ENCODE results near the gene TERT.
"Not testable (repeated sequence)": the region's sequence is repeated elsewhere in the genome, so short reads cannot be mapped to it uniquely, and the experiment has no call there.

The TERT gene

DNA sequence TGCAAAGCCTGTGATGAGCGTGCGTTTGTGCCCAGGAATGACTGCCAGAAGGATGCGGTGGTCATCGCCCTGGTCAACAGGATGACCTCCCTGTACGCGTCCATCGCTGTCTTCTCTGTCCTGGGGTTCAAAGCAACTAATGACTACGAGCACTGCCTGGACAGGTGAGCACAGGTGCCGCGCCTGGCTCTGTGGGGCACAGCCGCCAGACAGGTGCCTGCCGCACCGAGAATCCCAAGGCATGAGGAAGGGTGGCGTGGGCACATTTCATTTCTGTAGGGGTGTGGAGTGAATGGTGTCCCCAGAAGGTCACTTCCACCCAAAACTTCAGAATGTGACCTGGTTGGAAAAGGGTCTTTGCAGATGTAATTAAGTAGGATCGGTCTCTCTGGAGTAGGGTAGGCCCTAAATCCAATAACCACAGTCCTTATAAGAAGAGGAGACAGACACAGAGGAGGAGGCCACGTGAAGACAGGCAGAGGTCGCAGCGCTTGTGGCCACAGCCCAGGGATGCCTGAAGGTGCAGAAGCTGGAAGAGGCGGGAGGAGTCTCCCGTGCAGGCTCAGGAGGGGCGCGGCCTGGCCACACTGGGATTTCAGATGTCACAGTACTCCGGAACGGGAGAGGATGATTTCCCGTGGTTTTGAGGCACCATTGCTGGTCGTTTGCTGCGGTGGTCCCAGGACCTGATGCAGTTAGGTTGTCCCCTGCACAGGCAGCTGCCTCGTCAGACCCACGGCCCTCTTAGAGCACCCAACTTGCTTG is 54.2 kb downstream of the TERT start:
- no peak for DNase-seq (ENCODE audit: low spot score)

DNA sequence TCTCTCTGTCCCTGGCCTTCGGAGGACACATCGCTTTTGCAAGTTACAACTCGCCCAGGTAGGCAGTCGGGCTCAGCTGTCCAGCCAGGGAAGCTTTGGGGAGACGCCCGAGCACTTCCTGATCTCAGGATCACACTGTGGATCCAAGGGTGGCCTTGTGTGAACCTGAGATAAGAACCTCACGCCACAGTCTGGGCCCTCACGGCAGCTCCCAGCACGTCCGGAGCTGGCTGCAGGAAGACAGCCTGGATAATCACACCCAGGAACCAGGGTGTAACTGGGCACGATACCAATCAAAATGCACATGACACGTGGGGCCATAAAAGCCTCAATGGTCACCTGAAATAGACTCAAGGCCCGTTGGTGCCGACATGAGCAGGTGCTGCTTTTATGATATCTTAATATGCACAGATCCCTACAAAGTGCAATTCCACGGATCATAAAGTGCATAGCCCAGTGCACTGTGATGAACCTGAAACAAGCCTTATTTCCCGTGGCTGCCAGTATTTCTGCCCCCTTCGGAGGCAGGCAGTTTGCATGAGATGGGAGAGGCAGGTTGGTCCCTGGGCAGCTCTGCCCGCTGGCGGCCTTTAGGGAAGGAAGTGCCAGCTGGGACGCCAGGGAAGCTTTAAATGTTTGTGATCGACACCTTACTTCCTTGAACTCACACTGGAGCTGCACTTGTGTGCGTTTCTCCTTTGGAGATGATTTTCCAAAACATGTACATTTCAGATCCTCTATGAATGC is 55.2 kb downstream of the TERT start:
- no peak for DNase-seq (ENCODE audit: low spot score)

DNA sequence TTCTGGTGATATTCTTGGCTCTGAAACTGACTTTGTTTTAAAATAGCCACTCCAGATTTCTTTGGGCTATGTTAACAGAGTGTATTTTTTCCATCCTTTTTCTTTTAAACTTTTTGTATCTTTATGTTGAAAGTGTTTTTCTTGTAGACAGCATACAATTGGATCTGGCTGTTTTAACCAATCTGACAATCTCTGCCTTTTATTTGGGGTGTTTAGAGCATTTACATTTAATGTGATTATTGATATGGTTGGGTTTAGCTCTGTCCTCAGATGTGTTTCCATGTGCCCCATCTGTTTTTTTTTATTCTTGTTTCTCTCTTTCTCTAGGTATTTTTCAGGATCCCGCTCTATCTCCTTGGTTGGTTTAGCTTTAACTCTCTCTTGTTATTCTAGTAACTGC is 59.0 kb downstream of the TERT start:
- DNase-seq (ENCODE audit: low spot score), result no peak

DNA sequence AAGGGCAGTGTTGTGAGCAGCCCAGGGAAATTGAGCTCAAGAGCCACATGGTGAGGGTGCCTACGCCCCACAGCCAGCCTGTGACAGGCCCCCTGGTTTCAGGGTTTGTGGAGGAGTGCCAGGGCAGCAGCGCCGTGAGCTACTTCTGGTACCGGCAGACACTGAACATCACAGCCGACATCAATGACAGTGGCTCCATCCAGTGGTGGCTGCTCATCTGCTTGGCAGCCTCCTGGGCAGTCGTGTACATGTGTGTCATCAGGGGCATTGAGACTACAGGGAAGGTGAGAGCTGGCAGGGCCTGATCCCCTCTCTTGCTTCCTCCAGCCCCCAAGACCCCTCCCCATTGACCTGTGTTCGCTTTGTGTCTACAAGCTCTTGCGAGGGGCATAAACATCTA is 59.5 kb downstream of the TERT start:
- DNase-seq (ENCODE audit: low spot score), result no peak

DNA sequence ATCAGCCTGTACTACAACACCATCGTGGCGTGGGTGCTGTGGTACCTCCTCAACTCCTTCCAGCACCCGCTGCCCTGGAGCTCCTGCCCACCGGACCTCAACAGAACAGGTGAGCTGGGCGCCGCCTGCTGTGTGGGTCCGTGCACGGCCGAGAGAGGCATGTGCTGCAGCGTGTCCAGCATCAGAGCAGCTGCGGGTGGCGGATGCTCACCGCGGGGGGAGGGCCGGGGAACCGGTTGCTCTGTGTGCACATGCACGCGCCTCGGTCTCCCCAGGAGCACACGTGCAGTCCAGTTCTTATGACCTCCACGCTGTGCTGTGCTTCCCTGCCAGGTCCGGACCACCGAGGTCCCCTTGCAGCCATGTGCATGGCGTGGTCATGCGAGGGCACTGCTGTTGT is 62.1 kb downstream of the TERT start:
- DNase-seq (ENCODE audit: low spot score), result no peak

DNA sequence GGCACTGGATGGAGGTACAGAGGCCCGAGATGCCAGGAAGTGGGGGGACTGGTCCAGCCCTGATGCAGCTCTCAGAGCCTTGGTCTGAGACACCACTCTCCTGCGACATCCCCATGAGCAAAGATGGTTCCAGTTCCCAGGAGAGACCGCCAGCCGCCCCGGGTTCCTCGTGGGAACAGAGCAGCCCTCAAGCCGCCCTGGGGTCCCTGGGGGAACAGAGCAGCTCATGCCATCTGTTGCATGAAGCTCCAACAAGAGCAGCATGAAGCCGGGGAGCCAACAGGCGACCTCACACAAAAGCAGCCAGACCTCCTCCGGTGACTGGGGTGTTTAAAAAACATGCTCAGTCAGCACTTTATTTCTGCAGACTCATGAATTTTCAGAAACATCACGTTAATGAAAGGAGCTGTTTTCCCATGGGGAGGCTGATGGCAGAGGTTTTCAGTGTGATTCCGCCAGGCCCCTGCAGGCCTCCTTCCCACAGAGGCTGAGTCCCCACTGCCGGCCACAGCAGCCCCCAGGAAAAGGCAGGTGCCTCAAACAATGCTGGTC is 63.4 kb downstream of the TERT start:
- no peak for DNase-seq (ENCODE audit: low spot score)

DNA sequence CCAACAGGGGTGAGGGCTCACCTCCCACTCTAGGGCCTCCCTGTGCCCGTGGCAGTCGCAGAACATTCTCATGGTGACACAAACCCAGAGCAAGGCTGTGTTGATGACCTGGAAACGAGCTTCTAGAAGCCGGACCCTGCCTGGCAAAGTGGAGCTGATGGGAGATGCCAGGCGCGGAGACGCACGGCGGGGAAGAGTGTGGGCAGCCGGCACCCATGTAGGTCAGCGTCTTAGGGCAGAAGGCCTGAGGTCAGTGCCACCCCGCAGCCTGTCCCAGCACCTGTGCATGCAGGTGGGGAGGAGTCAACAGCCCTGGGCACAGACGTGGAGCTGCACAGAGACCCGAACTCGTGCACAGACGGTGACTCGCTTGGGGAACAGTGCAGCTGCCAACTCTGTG is 64.3 kb downstream of the TERT start:
- DNase-seq (ENCODE audit: low spot score), result no peak

DNA sequence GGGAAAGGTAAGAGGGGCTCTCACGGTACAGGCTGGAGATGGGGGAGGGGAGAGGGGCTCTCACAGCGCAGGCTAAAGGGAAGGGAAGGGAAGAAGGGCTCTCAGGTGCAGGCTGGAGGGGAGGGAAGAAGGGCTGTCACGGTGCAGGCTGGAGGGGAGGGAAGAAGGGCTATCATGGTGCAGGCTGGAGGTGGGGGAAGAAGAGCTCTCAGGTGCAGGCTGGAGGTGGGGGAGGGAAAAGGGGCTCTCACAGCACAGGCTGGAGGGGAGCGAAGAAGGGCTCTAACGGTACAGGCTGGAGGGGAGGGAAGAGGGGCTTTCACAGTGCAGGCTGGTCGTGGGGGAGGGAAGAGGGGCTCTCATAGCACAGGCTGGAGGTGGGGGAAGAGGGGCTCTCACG is 65.0 kb downstream of the TERT start:
- no peak for DNase-seq (ENCODE audit: low spot score)

DNA sequence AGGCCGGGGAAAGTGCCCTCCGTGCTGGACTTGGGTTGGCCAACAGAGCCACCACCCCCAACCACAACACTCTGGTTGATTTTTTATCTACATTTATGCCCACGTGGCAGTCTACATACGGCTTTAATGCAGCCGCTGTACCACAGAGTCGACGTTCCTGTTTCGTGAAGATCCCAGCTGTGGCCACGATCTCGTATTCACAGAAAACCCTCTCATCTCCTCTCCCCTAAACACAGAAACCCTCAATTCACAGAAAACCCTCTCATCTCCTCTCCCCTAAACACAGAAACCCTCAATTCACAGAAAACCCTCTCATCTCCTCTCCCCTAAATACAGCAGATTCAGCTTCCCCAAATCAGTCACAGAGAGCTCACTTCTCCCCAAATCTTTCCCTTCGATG is 65.8 kb downstream of the TERT start:
- DNase-seq (ENCODE audit: low spot score), result not testable (repeated sequence)

DNA sequence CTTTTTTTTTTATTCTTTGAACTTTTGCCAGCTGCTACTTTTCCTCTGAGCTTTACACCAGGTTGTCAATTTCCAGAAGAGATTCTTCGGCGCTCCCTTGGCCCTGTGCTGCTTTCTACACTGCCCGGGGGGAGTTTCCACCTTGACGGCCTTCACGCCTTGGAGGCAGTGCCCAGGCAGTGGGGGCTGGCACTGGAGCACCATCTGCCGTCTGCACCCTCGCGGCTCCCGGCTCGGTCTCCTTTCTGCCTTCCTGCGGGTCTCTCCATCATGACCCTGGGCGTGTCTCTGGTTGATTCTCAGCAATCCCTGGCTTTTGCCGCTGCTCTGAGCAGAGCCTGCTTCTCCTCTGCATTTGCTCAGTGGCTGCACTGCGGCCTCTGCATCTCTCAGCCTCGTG is 66.7 kb downstream of the TERT start:
- DNase-seq (ENCODE audit: low spot score), result no peak

DNA sequence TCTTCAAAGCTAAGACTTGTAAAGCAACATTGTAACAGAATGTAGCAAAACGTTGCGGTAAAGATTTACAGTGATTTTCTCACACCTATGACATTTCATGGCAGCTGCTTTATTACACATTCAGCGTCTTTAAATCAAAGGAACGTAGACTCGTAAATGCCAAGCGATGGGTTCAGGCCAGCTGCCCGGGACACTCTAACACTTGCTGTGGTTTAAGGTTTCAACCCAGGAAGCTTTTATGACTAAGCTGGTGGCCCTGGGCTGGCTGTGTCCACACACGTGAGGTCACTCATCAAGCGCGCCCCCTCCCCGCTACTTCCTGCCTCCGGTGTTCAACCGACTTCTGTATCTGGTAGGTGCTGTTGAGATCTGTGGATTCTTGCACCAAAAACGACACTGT is 67.2 kb downstream of the TERT start:
- no peak for DNase-seq (ENCODE audit: low spot score)

DNA sequence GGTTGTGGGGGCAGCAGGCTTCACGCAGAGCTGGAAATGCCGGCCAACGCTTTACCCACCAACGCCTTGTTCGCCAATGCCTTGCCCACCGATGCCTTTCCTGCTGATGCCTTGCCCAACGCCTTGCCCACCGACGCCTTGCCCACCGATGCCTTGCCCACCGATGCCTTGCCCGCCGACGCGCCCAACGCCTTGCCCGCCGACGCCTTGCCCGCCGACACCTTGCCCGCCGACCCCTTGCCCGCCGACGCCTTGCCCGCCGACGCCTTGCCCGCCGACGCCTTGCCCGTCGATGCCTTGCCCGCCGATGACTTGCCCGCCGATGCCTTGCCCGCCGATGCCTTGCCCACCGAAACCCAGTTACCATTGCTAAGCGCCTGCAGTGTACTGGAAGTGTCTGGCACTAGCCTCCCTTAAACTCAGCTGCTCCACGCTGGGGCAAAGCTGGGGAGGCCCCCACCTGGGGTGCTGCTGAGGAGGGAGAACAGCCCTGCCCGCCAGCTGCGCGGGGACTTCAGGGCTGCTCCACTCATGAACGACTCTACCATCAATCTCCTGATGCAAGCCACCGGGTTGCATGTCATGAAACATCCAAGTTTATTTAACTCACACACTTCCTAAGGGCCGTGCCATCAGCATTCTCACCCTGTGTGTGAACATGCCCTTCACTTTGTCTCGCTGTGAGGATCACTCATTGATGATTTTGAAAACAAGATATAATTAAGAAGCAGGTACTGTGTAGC is 67.9 kb downstream of the TERT start:
- no peak for DNase-seq (ENCODE audit: low spot score)

DNA sequence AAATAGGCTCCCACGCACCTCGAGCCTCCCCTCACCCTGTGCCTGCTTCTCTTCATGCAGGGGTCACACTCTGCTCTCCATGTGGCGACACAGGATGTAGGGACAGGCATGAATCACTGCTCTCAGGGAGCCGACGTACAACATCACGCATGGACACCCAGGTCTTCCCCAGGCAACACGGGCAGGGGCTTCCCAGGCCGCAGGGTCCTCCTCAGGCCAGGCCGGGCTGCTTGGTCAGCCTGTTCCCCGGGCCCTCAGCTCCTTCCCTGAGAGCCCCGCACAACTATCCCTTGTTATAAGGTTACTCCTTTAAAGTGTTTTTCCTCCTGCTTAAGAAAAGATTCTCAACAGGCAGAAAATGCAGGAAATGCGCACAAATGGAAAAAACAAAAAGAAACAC is 68.6 kb downstream of the TERT start:
- DNase-seq (ENCODE audit: low spot score), result no peak

DNA sequence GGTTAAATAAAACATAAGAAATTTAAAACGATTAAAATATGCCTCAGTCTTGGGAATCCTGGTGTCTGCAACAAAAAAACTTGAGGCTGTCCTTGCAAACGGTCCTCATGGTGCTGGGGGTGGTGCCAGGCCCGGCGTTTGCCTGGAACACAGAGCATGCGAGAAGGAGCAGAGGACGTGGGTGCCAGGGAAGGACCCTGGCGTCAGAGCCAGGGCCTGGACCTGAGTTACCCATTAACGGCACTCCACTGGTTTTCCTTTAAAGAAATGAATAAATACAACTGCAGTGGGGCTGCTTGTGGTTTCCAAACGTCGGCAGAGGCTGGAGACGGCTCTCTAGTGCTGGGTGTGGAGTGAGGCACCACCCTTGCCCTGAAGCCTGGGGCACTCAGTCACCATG is 69.8 kb downstream of the TERT start, which contains the start of gene SLC6A18:
Gene SLC6A18, plus strand, starts transcription at position 301 of the 400 bp plus-strand sequence. Its CDS starts 97 bp downstream, at position 398.
- DNase-seq (ENCODE audit: low spot score), result no peak

DNA sequence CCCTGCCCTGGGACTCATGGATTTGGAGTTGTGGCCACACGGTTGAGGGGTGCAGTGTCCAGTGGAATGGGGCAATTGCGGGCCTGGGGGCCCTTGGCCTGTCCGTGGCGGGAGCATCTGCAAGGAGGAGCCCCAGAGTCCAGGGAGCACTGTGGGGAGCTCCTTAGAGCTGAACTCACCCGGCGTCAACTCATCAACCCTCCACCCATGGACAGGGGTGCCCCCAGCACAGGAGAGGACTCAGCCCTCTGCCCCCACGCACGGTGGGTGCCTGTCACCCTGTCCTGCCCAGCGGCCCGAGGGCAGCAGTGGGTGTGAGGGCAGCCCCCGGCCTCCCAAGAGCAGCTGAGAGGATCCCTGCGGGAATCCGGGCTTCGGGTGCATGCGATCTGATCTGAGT is 70.2 kb downstream of the TERT start:
- no peak for DNase-seq (ENCODE audit: low spot score)

DNA sequence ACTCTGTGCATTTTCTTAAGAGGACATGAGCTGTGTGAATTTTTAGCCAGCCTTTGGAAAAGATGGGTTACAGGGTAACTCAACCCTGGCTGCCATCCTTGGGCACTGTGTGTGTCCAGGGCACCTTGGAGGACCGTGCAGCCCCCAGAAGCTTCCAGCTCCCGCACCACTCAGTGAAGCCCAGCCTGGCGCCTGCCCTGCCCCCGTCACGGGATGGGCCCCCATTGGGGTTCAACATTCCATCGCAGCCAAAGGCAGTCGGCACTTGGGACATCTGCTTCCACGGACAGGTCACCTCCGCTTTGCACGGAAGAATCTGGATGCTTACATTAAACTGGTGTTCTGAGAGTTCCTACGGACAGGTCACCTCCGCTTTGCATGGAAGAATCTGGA is 71.6 kb downstream of the TERT start:
- DNase-seq (ENCODE audit: low spot score), result no peak

DNA sequence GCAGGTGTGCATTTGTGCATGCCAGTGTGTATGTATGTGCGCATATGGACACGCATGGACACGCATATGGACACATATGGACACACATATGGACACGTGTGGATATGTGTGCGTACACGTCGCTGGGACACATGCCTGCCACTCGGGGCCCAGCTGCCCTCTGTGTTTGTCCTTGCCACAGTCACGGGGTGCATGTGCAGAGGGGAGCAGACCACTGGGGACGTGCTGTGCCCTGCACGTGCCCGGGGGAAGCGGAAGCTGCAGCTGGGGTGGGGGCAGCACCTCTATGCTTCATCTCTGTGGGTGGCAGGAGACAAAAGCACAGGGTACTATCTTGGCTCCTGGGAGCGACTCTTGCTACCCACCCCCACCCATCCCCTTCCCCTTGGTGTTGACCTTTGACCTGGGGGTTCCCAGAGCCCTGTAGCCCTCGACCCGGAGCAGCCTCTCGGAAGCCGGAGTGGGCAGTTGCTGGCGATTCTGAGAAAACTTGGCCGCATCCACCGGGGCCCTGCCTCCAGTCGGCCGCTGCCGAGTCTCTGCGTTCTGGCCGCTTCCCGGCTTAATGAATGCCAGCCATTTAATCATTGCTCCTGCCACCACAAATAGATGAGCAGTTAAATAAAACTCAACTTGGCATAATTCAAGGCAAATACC is 72.1 kb downstream of the TERT start:
- no peak for DNase-seq (ENCODE audit: low spot score)

DNA sequence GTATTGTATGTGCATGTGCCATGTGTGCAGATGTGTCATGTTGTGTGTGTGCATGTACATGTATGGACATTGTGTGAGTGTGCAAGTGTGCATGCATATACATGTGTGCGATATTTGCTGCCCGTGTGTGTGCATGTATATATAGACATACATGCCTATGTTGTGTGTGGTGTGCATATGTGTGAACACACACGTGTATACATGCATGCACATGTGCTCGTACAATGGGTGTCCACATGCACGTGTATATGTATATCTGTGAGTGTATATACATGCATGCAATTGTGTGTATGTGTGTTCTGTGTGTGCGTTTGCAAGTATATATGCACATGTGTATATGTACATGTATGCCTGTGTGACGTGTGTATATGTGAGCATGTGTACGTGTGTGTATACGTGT is 72.7 kb downstream of the TERT start:
- DNase-seq (ENCODE audit: low spot score), result no peak

DNA sequence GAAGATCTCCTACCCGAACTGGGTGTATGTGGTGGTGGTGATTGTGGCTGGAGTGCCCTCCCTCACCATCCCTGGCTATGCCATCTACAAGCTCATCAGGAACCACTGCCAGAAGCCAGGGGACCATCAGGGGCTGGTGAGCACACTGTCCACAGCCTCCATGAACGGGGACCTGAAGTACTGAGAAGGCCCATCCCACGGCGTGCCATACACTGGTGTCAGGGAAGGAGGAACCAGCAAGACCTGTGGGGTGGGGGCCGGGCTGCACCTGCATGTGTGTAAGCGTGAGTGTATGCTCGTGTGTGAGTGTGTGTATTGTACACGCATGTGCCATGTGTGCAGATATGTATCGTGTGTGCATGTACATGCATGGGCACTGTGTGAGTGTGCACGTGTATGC is 73.1 kb downstream of the TERT start:
- DNase-seq (ENCODE audit: low spot score), result no peak

DNA sequence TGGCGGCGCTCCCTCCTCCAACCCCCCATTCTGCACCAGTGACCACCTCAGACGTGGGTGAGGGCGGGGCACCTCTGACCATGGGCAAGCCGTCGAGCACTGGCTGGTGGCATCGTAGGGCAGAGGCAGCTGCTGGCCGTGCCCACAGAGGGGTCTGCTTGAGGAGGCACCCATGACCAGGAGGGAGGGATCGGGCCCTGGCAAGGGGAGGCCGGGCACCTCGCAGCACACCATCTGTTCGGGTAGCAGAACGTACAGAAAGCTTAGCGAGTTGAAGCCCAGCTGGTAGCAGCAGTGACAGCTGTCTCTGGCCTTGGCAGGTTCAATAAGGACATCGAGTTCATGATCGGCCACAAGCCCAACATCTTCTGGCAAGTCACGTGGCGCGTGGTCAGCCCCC is 74.0 kb downstream of the TERT start:
- no peak for DNase-seq (ENCODE audit: low spot score)

DNA sequence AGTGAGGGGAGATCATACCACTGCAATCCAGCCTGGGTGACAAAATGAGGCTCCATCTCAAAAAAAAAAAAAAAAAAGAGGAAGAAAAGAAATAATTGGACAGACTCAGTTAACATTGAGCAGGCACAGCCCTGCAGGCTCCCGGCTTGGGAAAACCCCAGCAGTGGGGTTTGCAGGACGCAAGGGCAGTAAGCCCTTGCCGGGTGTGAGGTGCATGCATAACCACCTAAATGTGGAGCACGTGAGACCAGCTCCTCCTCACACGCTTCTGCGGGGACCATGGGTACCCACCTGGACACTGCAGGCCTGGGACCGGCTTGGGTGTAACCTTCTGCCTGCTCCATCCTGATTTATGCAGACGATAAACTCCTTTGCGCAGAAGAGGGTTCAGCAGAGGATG is 74.5 kb downstream of the TERT start:
- DNase-seq (ENCODE audit: low spot score), result no peak

DNA sequence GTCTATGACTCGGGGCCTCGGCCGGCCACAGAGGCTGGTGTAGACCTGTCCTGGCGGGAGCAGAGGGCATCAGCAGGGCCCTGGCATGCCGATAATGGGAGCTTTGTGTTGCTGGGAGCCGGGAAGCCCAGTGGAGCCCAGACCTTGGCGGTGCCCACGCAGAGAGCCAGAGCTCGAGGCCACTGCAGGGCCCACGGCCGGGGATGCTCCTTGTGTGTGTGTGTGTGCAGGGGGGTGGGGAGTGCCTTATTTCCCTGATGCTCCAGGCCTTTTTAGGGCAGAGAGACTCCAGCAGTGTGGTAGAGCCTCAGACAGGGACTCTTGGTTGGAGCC is 75.1 kb downstream of the TERT start:
- no peak for DNase-seq (ENCODE audit: low spot score)

Measured in CD4-positive, alpha-beta T cell treated with Interleukin-6 at 100 ng/mL for 8 hours (primary cell).